ENCODE data around the gene THNSL1. TPM values are rescaled to one million over a fixed set of nuclear protein-coding genes. Genes with fewer than 3 reads are reported as not detected.

The THNSL1 gene
- total and polyA plus RNA-seq, 2 donors from 2014 or later, result 5.4 to 7.9 TPM

- no peak for DNase-seq
- Histone ChIP-seq H3K9me3 (ENCODE audit: control insufficient read depth in 2 of 3, insufficient read depth in 1 of 3, low read length in 3 of 3) (no peaks in the 10 kb centered on the region), H3K4me1 (ENCODE audit: control insufficient read depth in 2 of 3, insufficient read depth in 2 of 3, low read depth in 1 of 3, low read length in 3 of 3) (no peaks in the 10 kb centered on the region), H3K27ac (ENCODE audit: low read depth in 2 of 2, low read length in 2 of 2) (no peak overlapping the region), H3K36me3 (ENCODE audit: control insufficient read depth in 2 of 3, insufficient read depth in 3 of 3, low read length in 3 of 3) (peaks cover 0 to 3% (median 0%) of the 10 kb centered on the region in 3 donors), H3K27me3 (ENCODE audit: control insufficient read depth, insufficient read depth, low read length) (no peaks in the 10 kb centered on the region), H3K4me3 (ENCODE audit: low read length in 3 of 3) (no peak overlapping the region), H3K9ac (ENCODE audit: low read length in 3 of 3) (no peak overlapping the region)
- FAIRE-seq, result no peak
- TF ChIP-seq CTCF (IDR thresholded peaks at IDR 0.05; ENCODE audit: borderline replicate concordance, extremely low read depth, insufficient read depth), result no peak
- intact Hi-C loops (cut with DNase I), result no loop called here
Observed at GRCh38 chr10:25028711-25029110, 12.3 kb downstream of the THNSL1 start.

- DNase-seq, result no peak
- Histone ChIP-seq H3K4me3 (ENCODE audit: low read length in 3 of 3) (no peak overlapping the region), H3K27me3 (ENCODE audit: control insufficient read depth, insufficient read depth, low read length) (no peaks in the 10 kb centered on the region), H3K9ac (ENCODE audit: low read length in 3 of 3) (no peak overlapping the region), H3K36me3 (ENCODE audit: control insufficient read depth in 2 of 3, insufficient read depth in 3 of 3, low read length in 3 of 3) (peaks cover 0 to 3% (median 0%) of the 10 kb centered on the region in 3 donors), H3K27ac (ENCODE audit: low read depth in 2 of 2, low read length in 2 of 2) (no peak overlapping the region), H3K9me3 (ENCODE audit: control insufficient read depth in 2 of 3, insufficient read depth in 1 of 3, low read length in 3 of 3) (no peaks in the 10 kb centered on the region), H3K4me1 (ENCODE audit: control insufficient read depth in 2 of 3, insufficient read depth in 2 of 3, low read depth in 1 of 3, low read length in 3 of 3) (no peaks in the 10 kb centered on the region)
- intact Hi-C loops (cut with DNase I), result no loop called here
- TF ChIP-seq CTCF (IDR thresholded peaks at IDR 0.05; ENCODE audit: borderline replicate concordance, extremely low read depth, insufficient read depth), result no peak
- no peak for FAIRE-seq
Observed at GRCh38 chr10:25029519-25029918, 13.1 kb downstream of the THNSL1 start.

GRCh38 chr10:25036381-25036780 is 20.0 kb downstream of the THNSL1 start:
- intact Hi-C loops (cut with DNase I), result no loop called here
- Histone ChIP-seq H3K4me3 (ENCODE audit: low read length in 3 of 3) (no peak overlapping the region), H3K4me1 (ENCODE audit: control insufficient read depth in 2 of 3, insufficient read depth in 2 of 3, low read depth in 1 of 3, low read length in 3 of 3) (no peaks in the 10 kb centered on the region), H3K9ac (ENCODE audit: low read length in 3 of 3) (no peak overlapping the region), H3K27me3 (ENCODE audit: control insufficient read depth, insufficient read depth, low read length) (no peaks in the 10 kb centered on the region), H3K36me3 (ENCODE audit: control insufficient read depth in 2 of 3, insufficient read depth in 3 of 3, low read length in 3 of 3) (no peaks in the 10 kb centered on the region), H3K27ac (ENCODE audit: low read depth in 2 of 2, low read length in 2 of 2) (no peak overlapping the region), H3K9me3 (ENCODE audit: control insufficient read depth in 2 of 3, insufficient read depth in 1 of 3, low read length in 3 of 3) (no peaks in the 10 kb centered on the region)
- FAIRE-seq (no peak), DNase-seq (no peak)
- TF ChIP-seq CTCF (IDR thresholded peaks at IDR 0.05; ENCODE audit: borderline replicate concordance, extremely low read depth, insufficient read depth), result no peak

- no peaks in the 10 kb centered on the region for H3K36me3 ChIP-seq (ENCODE audit: control insufficient read depth in 2 of 3, insufficient read depth in 3 of 3, low read length in 3 of 3)
- DNase-seq (no peak), FAIRE-seq (no peak)
- no peak overlapping the region for H3K27ac ChIP-seq (ENCODE audit: low read depth in 2 of 2, low read length in 2 of 2)
- no peaks in the 10 kb centered on the region for H3K27me3 ChIP-seq (ENCODE audit: control insufficient read depth, insufficient read depth, low read length)
- H3K4me3 ChIP-seq (ENCODE audit: low read length in 3 of 3), result no peak overlapping the region
- no peaks in the 10 kb centered on the region for H3K9me3 ChIP-seq (ENCODE audit: control insufficient read depth in 2 of 3, insufficient read depth in 1 of 3, low read length in 3 of 3)
- H3K9ac ChIP-seq (ENCODE audit: low read length in 3 of 3), result no peak overlapping the region
- no peaks in the 10 kb centered on the region for H3K4me1 ChIP-seq (ENCODE audit: control insufficient read depth in 2 of 3, insufficient read depth in 2 of 3, low read depth in 1 of 3, low read length in 3 of 3)
- intact Hi-C loops (cut with DNase I), result no loop called here
- TF ChIP-seq CTCF (IDR thresholded peaks at IDR 0.05; ENCODE audit: borderline replicate concordance, extremely low read depth, insufficient read depth), result no peak
Observed at GRCh38 chr10:25038325-25038724, 21.9 kb downstream of the THNSL1 start.

Measured in kidney (tissue), 14 donors.